SK-N-SH treated with all-trans-retinoic acid at 6 μM for 48 hours (cell line): Measurements from ENCODE around the gene SLC6A19.

ENCODE experiments used
- PPARA ChIP-seq: fragments of 250-450 bp; sonication (Bioruptor Pico); IDR thresholded peaks from 2 replicates; pipeline ENCODE4 v1.5.0; 2020; ENCODE audit warnings: mild to moderate bottlenecking, borderline replicate concordance
- RARB ChIP-seq: fragments of 250-450 bp; sonication (Bioruptor Pico); IDR thresholded peaks from 2 replicates; pipeline ENCODE4 v1.8.0; 2021; ENCODE audit warnings: mild to moderate bottlenecking, moderate library complexity
- ZFP3 ChIP-seq: fragments of 250-450 bp; sonication (Bioruptor Pico); IDR thresholded peaks from 2 replicates; pipeline ENCODE4 v1.5.0; 2020; ENCODE audit warnings: mild to moderate bottlenecking, moderate library complexity
- ZFP30 ChIP-seq: fragments of 450-650 bp; formaldehyde crosslinking; IDR thresholded peaks from 2 replicates; pipeline ENCODE4 v1.5.0; 2022; ENCODE audit warnings: mild to moderate bottlenecking, moderate library complexity
- ZNF70 ChIP-seq: fragments of 450-650 bp; formaldehyde crosslinking; IDR thresholded peaks from 2 replicates; pipeline ENCODE4 v1.5.0; 2020; ENCODE audit warnings: mild to moderate bottlenecking, moderate library complexity
- TF ChIP-seq, protein P1 (sequence below): fragments of 250-450 bp; sonication (Bioruptor Pico); IDR thresholded peaks from 2 replicates; pipeline ENCODE4 v1.5.1; 2021; ENCODE audit warnings: mild to moderate bottlenecking, moderate library complexity
- TF ChIP-seq, protein P2 (sequence below): fragments of 250-450 bp; sonication (Bioruptor Pico); IDR thresholded peaks from 2 replicates; pipeline ENCODE4 v1.5.0; 2020; ENCODE audit warnings: mild to moderate bottlenecking, moderate library complexity

GRCh38 chr5:1227667-1228066 is 26.3 kb downstream of the SLC6A19 start:
- TF ChIP-seq, protein P1, sequence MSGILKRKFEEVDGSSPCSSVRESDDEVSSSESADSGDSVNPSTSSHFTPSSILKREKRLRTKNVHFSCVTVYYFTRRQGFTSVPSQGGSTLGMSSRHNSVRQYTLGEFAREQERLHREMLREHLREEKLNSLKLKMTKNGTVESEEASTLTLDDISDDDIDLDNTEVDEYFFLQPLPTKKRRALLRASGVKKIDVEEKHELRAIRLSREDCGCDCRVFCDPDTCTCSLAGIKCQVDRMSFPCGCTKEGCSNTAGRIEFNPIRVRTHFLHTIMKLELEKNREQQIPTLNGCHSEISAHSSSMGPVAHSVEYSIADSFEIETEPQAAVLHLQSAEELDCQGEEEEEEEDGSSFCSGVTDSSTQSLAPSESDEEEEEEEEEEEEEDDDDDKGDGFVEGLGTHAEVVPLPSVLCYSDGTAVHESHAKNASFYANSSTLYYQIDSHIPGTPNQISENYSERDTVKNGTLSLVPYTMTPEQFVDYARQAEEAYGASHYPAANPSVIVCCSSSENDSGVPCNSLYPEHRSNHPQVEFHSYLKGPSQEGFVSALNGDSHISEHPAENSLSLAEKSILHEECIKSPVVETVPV (CRISPR knock-in tag): no peak
- TF ChIP-seq ZFP3 (CRISPR knock-in tag) (no peak), ZFP30 (CRISPR knock-in tag) (no peak), ZNF70 (CRISPR knock-in tag) (no peak), RARB (CRISPR knock-in tag) (no peak), PPARA (no peak)
- TF ChIP-seq, protein P2, sequence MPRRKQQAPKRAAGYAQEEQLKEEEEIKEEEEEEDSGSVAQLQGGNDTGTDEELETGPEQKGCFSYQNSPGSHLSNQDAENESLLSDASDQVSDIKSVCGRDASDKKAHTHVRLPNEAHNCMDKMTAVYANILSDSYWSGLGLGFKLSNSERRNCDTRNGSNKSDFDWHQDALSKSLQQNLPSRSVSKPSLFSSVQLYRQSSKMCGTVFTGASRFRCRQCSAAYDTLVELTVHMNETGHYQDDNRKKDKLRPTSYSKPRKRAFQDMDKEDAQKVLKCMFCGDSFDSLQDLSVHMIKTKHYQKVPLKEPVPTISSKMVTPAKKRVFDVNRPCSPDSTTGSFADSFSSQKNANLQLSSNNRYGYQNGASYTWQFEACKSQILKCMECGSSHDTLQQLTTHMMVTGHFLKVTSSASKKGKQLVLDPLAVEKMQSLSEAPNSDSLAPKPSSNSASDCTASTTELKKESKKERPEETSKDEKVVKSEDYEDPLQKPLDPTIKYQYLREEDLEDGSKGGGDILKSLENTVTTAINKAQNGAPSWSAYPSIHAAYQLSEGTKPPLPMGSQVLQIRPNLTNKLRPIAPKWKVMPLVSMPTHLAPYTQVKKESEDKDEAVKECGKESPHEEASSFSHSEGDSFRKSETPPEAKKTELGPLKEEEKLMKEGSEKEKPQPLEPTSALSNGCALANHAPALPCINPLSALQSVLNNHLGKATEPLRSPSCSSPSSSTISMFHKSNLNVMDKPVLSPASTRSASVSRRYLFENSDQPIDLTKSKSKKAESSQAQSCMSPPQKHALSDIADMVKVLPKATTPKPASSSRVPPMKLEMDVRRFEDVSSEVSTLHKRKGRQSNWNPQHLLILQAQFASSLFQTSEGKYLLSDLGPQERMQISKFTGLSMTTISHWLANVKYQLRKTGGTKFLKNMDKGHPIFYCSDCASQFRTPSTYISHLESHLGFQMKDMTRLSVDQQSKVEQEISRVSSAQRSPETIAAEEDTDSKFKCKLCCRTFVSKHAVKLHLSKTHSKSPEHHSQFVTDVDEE (CRISPR knock-in tag): no peak
